GM18858 (cell line): ENCODE measurements around the gene THADA.

Source experiments
- ATAC-seq: cut with Tn5 transposase; IDR thresholded peaks from one replicate; pipeline ENCODE4 v1.9.1; 2021; ENCODE audit not compliant: unreplicated experiment

Gene THADA

GRCh38 chr2:43218702-43219382 lies 377.0 kb downstream of the THADA start:
- ATAC-seq = no peak

GRCh38 chr2:43218155-43218701 lies 377.6 kb downstream of the THADA start:
- no peak for ATAC-seq

GRCh38 chr2:43217228-43218154 lies 378.3 kb downstream of the THADA start:
- no peak for ATAC-seq

- ATAC-seq = no peak
Measured at GRCh38 chr2:43216629-43217028, 379.2 kb downstream of the THADA start.

GRCh38 chr2:43215673-43216255 lies 380.1 kb downstream of the THADA start:
- no peak for ATAC-seq

- no peak for ATAC-seq
Measured at GRCh38 chr2:43214253-43214652, 381.6 kb downstream of the THADA start.

GRCh38 chr2:43212931-43213330 lies 382.9 kb downstream of the THADA start:
- ATAC-seq = no peak

GRCh38 chr2:43212216-43212835 lies 383.5 kb downstream of the THADA start:
- no peak for ATAC-seq

- no peak for ATAC-seq
Measured at GRCh38 chr2:43210467-43211303, 385.2 kb downstream of the THADA start.

GRCh38 chr2:43210125-43210466 lies 385.7 kb downstream of the THADA start:
- no peak for ATAC-seq

GRCh38 chr2:43209204-43209717 lies 386.6 kb downstream of the THADA start:
- ATAC-seq = no peak

GRCh38 chr2:43207553-43208300 lies 388.1 kb downstream of the THADA start:
- no peak for ATAC-seq

GRCh38 chr2:43206602-43207001 lies 389.2 kb downstream of the THADA start:
- no peak for ATAC-seq

GRCh38 chr2:43203373-43203772 lies 392.5 kb downstream of the THADA start:
- no peak for ATAC-seq

GRCh38 chr2:43202289-43202688 lies 393.5 kb downstream of the THADA start:
- no peak for ATAC-seq

- no peak for ATAC-seq
Measured at GRCh38 chr2:43201497-43201896, 394.3 kb downstream of the THADA start.

GRCh38 chr2:43201016-43201415 lies 394.8 kb downstream of the THADA start:
- ATAC-seq = no peak

- no peak for ATAC-seq
Measured at GRCh38 chr2:43199492-43200488, 396.0 kb downstream of the THADA start.
